HFF-Myc (cell line): ENCODE data around the gene EIF4A2.
A peak's percentile ranks its signal among the peaks of the same experiment; 100 is the strongest.

Experiments
- DNase-seq: peaks from one replicate; pipeline ENCODE4 v3.0.0-alpha.2; 2011; ENCODE audit warnings: low read depth; ENCODE audit errors: extremely low read depth
- H3K4me3 ChIP-seq: replicated peaks from 2 replicates; pipeline ENCODE4 v1.5.1; 2011; ENCODE audit warnings: low read depth, mild to moderate bottlenecking, control low read depth, low read length
- CTCF ChIP-seq: IDR thresholded peaks from 2 replicates; pipeline ENCODE4 v1.5.1; 2012; ENCODE audit warnings: mild to moderate bottlenecking, low read depth, low read length, control low read depth; ENCODE audit errors: missing control alignments

EIF4A2 gene

GRCh38 chr3:186826410-186826975 is 43.1 kb downstream of the EIF4A2 start:
- DNase-seq, result no peak
- H3K4me3 ChIP-seq, result peak overlapping the region; percentile 83
- no peak for TF ChIP-seq CTCF

GRCh38 chr3:186826976-186827857 is 43.8 kb downstream of the EIF4A2 start:
- DNase-seq, result no peak
- no peak for TF ChIP-seq CTCF

GRCh38 chr3:186828340-186828739 is 45.0 kb downstream of the EIF4A2 start:
- H3K4me3 ChIP-seq, result no peak overlapping the region
- no peak for TF ChIP-seq CTCF
- DNase-seq, result no peak

More at GRCh38 chr3:186826976-186827857, 43.8 kb downstream of the EIF4A2 start:
- H3K4me3 ChIP-seq, result peak overlapping the region; percentile 83

- DNase-seq, result no peak
- TF ChIP-seq CTCF, result no peak
Measured at GRCh38 chr3:186831798-186832197, 48.4 kb downstream of the EIF4A2 start.

GRCh38 chr3:186832276-186832675 is 48.9 kb downstream of the EIF4A2 start:
- H3K4me3 ChIP-seq, result no peak overlapping the region
- DNase-seq, result no peak
- no peak for TF ChIP-seq CTCF

More at GRCh38 chr3:186831798-186832197, 48.4 kb downstream of the EIF4A2 start:
- no peak overlapping the region for H3K4me3 ChIP-seq
